ENCODE results near the gene TMEM59L.
A peak's percentile ranks its signal among the peaks of the same experiment; 100 is the strongest.

Gene TMEM59L

GRCh38 chr19:18608805-18609716 lies 3.6 kb upstream of the TMEM59L start:
- no peak for DNase-seq (ENCODE audit: low spot score)

GRCh38 chr19:18609717-18610051 lies 3.0 kb upstream of the TMEM59L start:
- no peak for DNase-seq (ENCODE audit: low spot score)

GRCh38 chr19:18610245-18610555 lies 2.5 kb upstream of the TMEM59L start:
- no peak for DNase-seq (ENCODE audit: low spot score)

GRCh38 chr19:18610556-18611326 lies 1.9 kb upstream of the TMEM59L start:
- DNase-seq (ENCODE audit: low spot score) = no peak

GRCh38 chr19:18611327-18612050 lies 1.2 kb upstream of the TMEM59L start:
- DNase-seq (ENCODE audit: low spot score) = no peak

- no peak for DNase-seq (ENCODE audit: low spot score)
Observed at GRCh38 chr19:18612051-18612771, 459 bp upstream of the TMEM59L start.

GRCh38 chr19:18613589-18614234 lies 1.0 kb downstream of the TMEM59L start:
- no peak for DNase-seq (ENCODE audit: low spot score)

- DNase-seq (ENCODE audit: low spot score) = no peak
Observed at GRCh38 chr19:18616023-18616422, 3.4 kb downstream of the TMEM59L start.

GRCh38 chr19:18617562-18617961 lies 4.9 kb downstream of the TMEM59L start:
- no peak for DNase-seq (ENCODE audit: low spot score)

GRCh38 chr19:18618236-18618635 lies 5.6 kb downstream of the TMEM59L start:
- DNase-seq (ENCODE audit: low spot score) = no peak

- no peak for DNase-seq (ENCODE audit: low spot score)
Observed at GRCh38 chr19:18620311-18620710, 7.6 kb downstream of the TMEM59L start.

- DNase-seq (ENCODE audit: low spot score) = no peak
Observed at GRCh38 chr19:18620902-18621301, 8.2 kb downstream of the TMEM59L start.

- no peak for DNase-seq (ENCODE audit: low spot score)
Observed at GRCh38 chr19:18626906-18627305, 14.2 kb downstream of the TMEM59L start.

GRCh38 chr19:18629166-18630088 lies 16.8 kb downstream of the TMEM59L start:
- DNase-seq (ENCODE audit: low spot score) = no peak

- DNase-seq (ENCODE audit: low spot score) = no peak
Observed at GRCh38 chr19:18633321-18633720, 20.7 kb downstream of the TMEM59L start.

GRCh38 chr19:18634612-18635297 lies 22.1 kb downstream of the TMEM59L start:
- DNase-seq (ENCODE audit: low spot score) = no peak

GRCh38 chr19:18635831-18636182 lies 23.1 kb downstream of the TMEM59L start:
- no peak for DNase-seq (ENCODE audit: low spot score)

GRCh38 chr19:18636183-18636968 lies 23.7 kb downstream of the TMEM59L start:
- peak; percentile 93 for DNase-seq (ENCODE audit: low spot score)

Measured in SK-N-DZ (cell line).